ENCODE results near the gene AIFM2. TPM values are rescaled to one million over a fixed set of nuclear protein-coding genes. Genes with fewer than 3 reads are reported as not detected.

AIFM2 gene
- total RNA-seq, 2 experiments from 2014 or later = 3.0 to 3.3 TPM

GRCh38 chr10:70119623-70120022 lies 13.0 kb downstream of the AIFM2 start:
- DNase-seq = no peak
- Mint-ChIP-seq H3K27ac (no peak overlapping the region), H3K9me3 (no peaks in the 10 kb centered on the region), H3K36me3 (ENCODE audit: low read depth) (no peaks in the 10 kb centered on the region), H3K4me3 (no peak overlapping the region), H3K27me3 (ENCODE audit: low read depth) (no peaks in the 10 kb centered on the region), H3K4me1 (ENCODE audit: low read depth) (peaks cover 6% of the 10 kb centered on the region)
- CTCF ChIA-PET = interaction anchor here (0.8 to 1.2 kb wide), 2 partner anchors 48 to 245 kb away, joined by 3 read pairs; no protein-coding TSS in a partner anchor
- intact Hi-C loops (cut with micrococcal nuclease) = no loop called here

GRCh38 chr10:70119197-70119596 lies 13.4 kb downstream of the AIFM2 start:
- H3K27me3 Mint-ChIP-seq (ENCODE audit: low read depth) = no peaks in the 10 kb centered on the region
- no peak overlapping the region for H3K4me3 Mint-ChIP-seq
- H3K4me1 Mint-ChIP-seq (ENCODE audit: low read depth) = peaks cover 6% of the 10 kb centered on the region
- no peak overlapping the region for H3K27ac Mint-ChIP-seq
- CTCF ChIA-PET = interaction anchor here (0.6 to 6.6 kb wide), 5 partner anchors 10 to 242 kb away, joined by 3 to 69 read pairs (median 3); partner anchors contain the start of gene TYSND1
- intact Hi-C loops (cut with micrococcal nuclease) = no loop called here
- H3K36me3 Mint-ChIP-seq (ENCODE audit: low read depth) = no peaks in the 10 kb centered on the region
- H3K9me3 Mint-ChIP-seq = no peaks in the 10 kb centered on the region
- DNase-seq = no peak

- no peaks in the 10 kb centered on the region for H3K9me3 Mint-ChIP-seq
- H3K36me3 Mint-ChIP-seq (ENCODE audit: low read depth) = no peaks in the 10 kb centered on the region
- H3K4me1 Mint-ChIP-seq (ENCODE audit: low read depth) = peaks cover 6% of the 10 kb centered on the region
- CTCF ChIA-PET = interaction anchor here (1.0 to 6.6 kb wide), 5 partner anchors 11 to 72 kb away, joined by 3 to 69 read pairs (median 12); partner anchors contain the start of gene TYSND1
- H3K27ac Mint-ChIP-seq = no peak overlapping the region
- DNase-seq = no peak
- H3K27me3 Mint-ChIP-seq (ENCODE audit: low read depth) = no peaks in the 10 kb centered on the region
- intact Hi-C loops (cut with micrococcal nuclease) = no loop called here
- no peak overlapping the region for H3K4me3 Mint-ChIP-seq
Measured at GRCh38 chr10:70118196-70118595, 14.4 kb downstream of the AIFM2 start.

GRCh38 chr10:70117646-70118045 lies 15.0 kb downstream of the AIFM2 start:
- intact Hi-C loops (cut with micrococcal nuclease) = no loop called here
- Mint-ChIP-seq H3K36me3 (ENCODE audit: low read depth) (peaks cover 3% of the 10 kb centered on the region), H3K27me3 (ENCODE audit: low read depth) (no peaks in the 10 kb centered on the region)

GRCh38 chr10:70115948-70116682 lies 16.5 kb downstream of the AIFM2 start:
- DNase-seq = peak; percentile 70
- H3K4me1 Mint-ChIP-seq (ENCODE audit: low read depth) = peaks cover 6% of the 10 kb centered on the region
- no peak overlapping the region for H3K27ac Mint-ChIP-seq
- H3K9me3 Mint-ChIP-seq = no peaks in the 10 kb centered on the region
- H3K4me3 Mint-ChIP-seq = no peak overlapping the region
- no peaks in the 10 kb centered on the region for H3K27me3 Mint-ChIP-seq (ENCODE audit: low read depth)
- H3K36me3 Mint-ChIP-seq (ENCODE audit: low read depth) = peaks cover 6% of the 10 kb centered on the region
- CTCF ChIA-PET = interaction anchor here (0.6 to 6.6 kb wide), 41 partner anchors 9 to 330 kb away, joined by 3 to 69 read pairs (median 4); partner anchors contain the start of genes SAR1A and TYSND1
- intact Hi-C loops (cut with micrococcal nuclease) = loop anchor here (1.0 kb wide), 1 partner anchor 30 kb away; the partner anchor contains the start of gene TYSND1

More at GRCh38 chr10:70117646-70118045, 15.0 kb downstream of the AIFM2 start:
- Mint-ChIP-seq H3K27ac (no peak overlapping the region), H3K9me3 (no peaks in the 10 kb centered on the region), H3K4me1 (ENCODE audit: low read depth) (peaks cover 6% of the 10 kb centered on the region), H3K4me3 (no peak overlapping the region)
- CTCF ChIA-PET = interaction anchor here (0.7 to 6.6 kb wide), 9 partner anchors 10 to 247 kb away, joined by 3 to 69 read pairs (median 12); partner anchors contain the start of gene TYSND1
- no peak for DNase-seq

- H3K36me3 Mint-ChIP-seq (ENCODE audit: low read depth) = peaks cover 6% of the 10 kb centered on the region
- H3K4me3 Mint-ChIP-seq = no peak overlapping the region
- CTCF ChIA-PET = interaction anchor here (0.7 to 6.6 kb wide), 13 partner anchors 10 to 288 kb away, joined by 3 to 69 read pairs (median 12); partner anchors contain the start of gene TYSND1
- H3K27ac Mint-ChIP-seq = no peak overlapping the region
- H3K9me3 Mint-ChIP-seq = no peaks in the 10 kb centered on the region
- peaks cover 6% of the 10 kb centered on the region for H3K4me1 Mint-ChIP-seq (ENCODE audit: low read depth)
- no peaks in the 10 kb centered on the region for H3K27me3 Mint-ChIP-seq (ENCODE audit: low read depth)
- intact Hi-C loops (cut with micrococcal nuclease) = no loop called here
- DNase-seq = no peak
Measured at GRCh38 chr10:70114902-70115301, 17.7 kb downstream of the AIFM2 start.

- Mint-ChIP-seq H3K36me3 (ENCODE audit: low read depth) (peaks cover 6% of the 10 kb centered on the region), H3K27me3 (ENCODE audit: low read depth) (no peaks in the 10 kb centered on the region), H3K4me3 (no peak overlapping the region), H3K27ac (peak overlapping the region; percentile 13), H3K4me1 (ENCODE audit: low read depth) (peaks cover 6% of the 10 kb centered on the region), H3K9me3 (no peaks in the 10 kb centered on the region)
- intact Hi-C loops (cut with micrococcal nuclease) = no loop called here
- no peak for DNase-seq
- CTCF ChIA-PET = no interaction called here
Measured at GRCh38 chr10:70112071-70112470, 20.6 kb downstream of the AIFM2 start.

GRCh38 chr10:70111496-70111895 lies 21.1 kb downstream of the AIFM2 start:
- Mint-ChIP-seq H3K27me3 (ENCODE audit: low read depth) (no peaks in the 10 kb centered on the region), H3K4me1 (ENCODE audit: low read depth) (peaks cover 5% of the 10 kb centered on the region), H3K27ac (no peak overlapping the region), H3K9me3 (no peaks in the 10 kb centered on the region), H3K4me3 (no peak overlapping the region), H3K36me3 (ENCODE audit: low read depth) (peaks cover 6% of the 10 kb centered on the region)
- intact Hi-C loops (cut with micrococcal nuclease) = no loop called here
- CTCF ChIA-PET = no interaction called here
- no peak for DNase-seq

- H3K4me3 Mint-ChIP-seq = no peak overlapping the region
- no peaks in the 10 kb centered on the region for H3K27me3 Mint-ChIP-seq (ENCODE audit: low read depth)
- no peaks in the 10 kb centered on the region for H3K4me1 Mint-ChIP-seq (ENCODE audit: low read depth)
- no peaks in the 10 kb centered on the region for H3K9me3 Mint-ChIP-seq
- CTCF ChIA-PET = interaction anchor here (0.6 to 0.9 kb wide), 2 partner anchors 21 kb away, joined by 3 read pairs; no protein-coding TSS in a partner anchor
- DNase-seq = no peak
- intact Hi-C loops (cut with micrococcal nuclease) = no loop called here
- H3K36me3 Mint-ChIP-seq (ENCODE audit: low read depth) = peaks cover 6% of the 10 kb centered on the region
- no peak overlapping the region for H3K27ac Mint-ChIP-seq
Measured at GRCh38 chr10:70109064-70109729, 23.4 kb downstream of the AIFM2 start.

GRCh38 chr10:70106958-70107791 lies 25.4 kb downstream of the AIFM2 start:
- no peak overlapping the region for H3K27ac Mint-ChIP-seq
- no peak overlapping the region for H3K4me3 Mint-ChIP-seq
- H3K27me3 Mint-ChIP-seq (ENCODE audit: low read depth) = no peaks in the 10 kb centered on the region
- DNase-seq = no peak
- H3K4me1 Mint-ChIP-seq (ENCODE audit: low read depth) = no peaks in the 10 kb centered on the region
- peaks cover 2% of the 10 kb centered on the region for H3K36me3 Mint-ChIP-seq (ENCODE audit: low read depth)
- no peaks in the 10 kb centered on the region for H3K9me3 Mint-ChIP-seq
- CTCF ChIA-PET = interaction anchor here (0.8 to 2.4 kb wide), 3 partner anchors 10 to 39 kb away, joined by 3 to 12 read pairs (median 9); partner anchors contain the start of gene TYSND1
- intact Hi-C loops (cut with micrococcal nuclease) = no loop called here

- peaks cover 9% of the 10 kb centered on the region for H3K36me3 Mint-ChIP-seq (ENCODE audit: low read depth)
- no peak overlapping the region for H3K4me3 Mint-ChIP-seq
- CTCF ChIA-PET = interaction anchor here (1.1 to 4.9 kb wide), 2 partner anchors 14 to 45 kb away, joined by 3 to 23 read pairs; partner anchors contain the start of gene TYSND1
- H3K9me3 Mint-ChIP-seq = no peaks in the 10 kb centered on the region
- H3K27me3 Mint-ChIP-seq (ENCODE audit: low read depth) = no peaks in the 10 kb centered on the region
- no peak overlapping the region for H3K27ac Mint-ChIP-seq
- no peak for DNase-seq
- no peaks in the 10 kb centered on the region for H3K4me1 Mint-ChIP-seq (ENCODE audit: low read depth)
- intact Hi-C loops (cut with micrococcal nuclease) = no loop called here
Measured at GRCh38 chr10:70101668-70102067, 31.0 kb downstream of the AIFM2 start.
